Neuronal stem cell (in vitro differentiated cells): ENCODE data around the gene NOC2L.

Source experiments
- DNase-seq: peaks from one replicate; pipeline ENCODE4 v3.0.0-alpha.2; 2013; ENCODE audit warnings: low spot score
- H2AFZ ChIP-seq: one replicate; pipeline ENCODE4 v1.6.1; 2013; ENCODE audit warnings: mild to moderate bottlenecking, low read length, inconsistent platforms
- H2AK5ac ChIP-seq: 2 replicates; pipeline ENCODE4 v1.6.1; 2013; ENCODE audit warnings: low read depth, mild to moderate bottlenecking, inconsistent platforms, low read length, moderate library complexity, mixed read lengths
- H2BK120ac ChIP-seq: 2 replicates; pipeline ENCODE4 v1.6.1; 2013; ENCODE audit warnings: low read depth, mild to moderate bottlenecking, inconsistent platforms, low read length, moderate library complexity, mixed read lengths
- H2BK12ac ChIP-seq: one replicate; pipeline ENCODE4 v1.6.1; 2013; ENCODE audit warnings: low read length, inconsistent platforms
- H2BK15ac ChIP-seq: 2 replicates; pipeline ENCODE4 v1.6.1; 2013; ENCODE audit warnings: mild to moderate bottlenecking, low read length, inconsistent platforms, mixed read lengths
- H2BK5ac ChIP-seq: one replicate; pipeline ENCODE4 v1.6.1; 2013; ENCODE audit warnings: inconsistent platforms, mild to moderate bottlenecking, low read length, moderate library complexity
- H3K14ac ChIP-seq: one replicate; pipeline ENCODE4 v1.6.1; 2013; ENCODE audit warnings: low read length, inconsistent platforms
- H3K18ac ChIP-seq: 2 replicates; pipeline ENCODE4 v1.6.1; 2013; ENCODE audit warnings: low read length, inconsistent platforms
- H3K23ac ChIP-seq: 2 replicates; pipeline ENCODE4 v1.6.1; 2013; ENCODE audit warnings: low read depth, mild to moderate bottlenecking, mixed read lengths, low read length, inconsistent platforms; ENCODE audit not compliant: poor library complexity
- H3K27ac ChIP-seq: replicated peaks from 3 replicates; pipeline ENCODE4 v1.5.1; 2013; ENCODE audit warnings: low read length, inconsistent platforms
- H3K27me3 ChIP-seq, 3 experiments: 2 replicates each; pipeline ENCODE4 v1.6.1; 2013; ENCODE audit warnings: low read length in 3 of 3, mild to moderate bottlenecking in 2 of 3, inconsistent platforms in 1 of 3, low read depth in 1 of 3, mixed read lengths in 1 of 3, moderate library complexity in 1 of 3; ENCODE audit not compliant: control insufficient read depth in 3 of 3, insufficient read depth in 3 of 3
- H3K36me3 ChIP-seq, 2 donors: replicated peaks in 1 of 2; 2 replicates each; pipeline ENCODE4 v1.6.1; 2013; ENCODE audit warnings: low read length in 2 of 2; ENCODE audit not compliant: control insufficient read depth in 2 of 2, insufficient read depth in 2 of 2
- H3K4ac ChIP-seq: 2 replicates; pipeline ENCODE4 v1.6.1; 2013; ENCODE audit warnings: inconsistent platforms, mild to moderate bottlenecking, low read length, moderate library complexity
- H3K4me1 ChIP-seq, 2 donors: 1 replicate in 1 of 2; 2 replicates in 1 of 2; pipeline ENCODE4 v1.6.1; 2013; ENCODE audit warnings: low read length in 2 of 2, low read depth in 1 of 2; ENCODE audit not compliant: control insufficient read depth in 2 of 2, insufficient read depth in 1 of 2
- H3K4me2 ChIP-seq: one replicate; pipeline ENCODE4 v1.6.1; 2013; ENCODE audit warnings: mild to moderate bottlenecking, low read length, inconsistent platforms; ENCODE audit not compliant: insufficient read depth, poor library complexity, severe bottlenecking
- H3K4me3 ChIP-seq, 2 donors: 2 replicates each; pipeline ENCODE4 v1.5.1; 2013; ENCODE audit warnings: low read length in 2 of 2, mild to moderate bottlenecking in 2 of 2, inconsistent platforms in 1 of 2, moderate library complexity in 1 of 2
- H3K79me1 ChIP-seq: one replicate; pipeline ENCODE4 v1.6.1; 2013; ENCODE audit warnings: low read depth, mild to moderate bottlenecking, inconsistent platforms, low read length, moderate library complexity
- H3K9ac ChIP-seq: one replicate; pipeline ENCODE4 v1.6.1; 2013; ENCODE audit warnings: mild to moderate bottlenecking, low read depth, low read length, inconsistent platforms; ENCODE audit not compliant: poor library complexity
- H3K9me3 ChIP-seq, 2 donors: replicated peaks in 1 of 2; 2 replicates each; pipeline versions ENCODE3 to v1.6.1; 2013; ENCODE audit warnings: low read length in 2 of 2, mild to moderate bottlenecking in 2 of 2, inconsistent platforms in 1 of 2, low read depth in 1 of 2, mixed read lengths in 1 of 2, moderate library complexity in 1 of 2; ENCODE audit not compliant: control insufficient read depth in 2 of 2, insufficient read depth in 1 of 2
- H4K8ac ChIP-seq: one replicate; pipeline ENCODE4 v1.6.1; 2013; ENCODE audit warnings: low read depth, mild to moderate bottlenecking, inconsistent platforms, low read length, moderate library complexity
- H4K91ac ChIP-seq: one replicate; pipeline ENCODE4 v1.6.1; 2013; ENCODE audit warnings: low read length, low read depth, mild to moderate bottlenecking, inconsistent platforms; ENCODE audit not compliant: poor library complexity
- WGBS, 2 donors: extraction: QIAGEN DNeasy Blood & Tissue Kit; methylation state at CpG; one replicate each; pipeline ENCODE4 v1.1.7; 2013; ENCODE audit warnings: missing lambda C conversion rate in 2 of 2, mixed read lengths in 1 of 2; ENCODE audit not compliant: insufficient read length in 2 of 2, insufficient replicate concordance in 1 of 2; ENCODE audit errors: extremely low coverage in 2 of 2; 5-methylcytosine and 5-hydroxymethylcytosine counted together

The NOC2L gene

DNA sequence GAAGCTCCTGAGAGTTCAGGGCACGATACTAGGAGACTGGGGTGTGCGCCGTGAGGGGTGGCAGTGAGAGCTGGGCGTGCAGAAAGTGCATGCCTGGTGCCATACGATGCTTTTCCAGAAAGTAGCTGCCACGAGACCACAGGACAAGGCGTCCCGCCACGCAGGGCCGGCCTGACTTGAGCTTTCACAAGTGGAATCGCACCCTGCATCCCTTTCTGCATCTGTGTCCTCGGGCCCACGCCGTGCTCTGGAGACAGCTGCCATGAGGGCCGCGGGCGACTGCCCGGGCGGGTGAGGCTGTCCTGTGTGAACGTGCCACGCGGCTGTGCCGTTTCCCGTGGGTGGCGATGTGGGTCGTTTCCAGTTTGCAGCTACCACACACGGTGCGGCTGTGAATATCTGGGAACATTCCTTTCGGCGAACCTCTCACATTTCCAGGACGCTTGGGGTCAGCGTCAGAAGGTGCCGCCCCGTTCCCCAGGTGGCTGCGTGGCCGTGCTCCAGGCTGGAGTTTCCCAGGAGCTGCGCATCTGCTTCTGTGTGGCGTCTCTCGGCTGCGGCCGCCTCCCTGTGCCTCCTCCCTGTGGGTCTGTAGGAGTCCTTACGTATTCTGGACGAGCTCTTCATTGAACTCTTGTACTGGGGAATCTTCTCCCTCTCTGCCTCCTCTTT is 23.8 kb upstream of the NOC2L start:
- Histone ChIP-seq H3K9ac (no peak overlapping the region), H3K14ac (no peak overlapping the region), H3K4me2 (no peak overlapping the region), H4K91ac (no peak overlapping the region), H2AFZ (no peak overlapping the region), H3K18ac (peak overlapping the region; percentile 31), H2BK15ac (peak overlapping the region; percentile 89), H3K9me3 (no peaks in the 10 kb centered on the region), H3K27ac (no peak overlapping the region), H3K79me1 (no peaks in the 10 kb centered on the region), H4K8ac (no peak overlapping the region), H2AK5ac (peak overlapping the region; percentile 40), H3K23ac (peak overlapping the region; percentile 67), H2BK12ac (peak overlapping the region; percentile 58), H3K4me3 (no peak overlapping the region), H3K27me3 (peaks cover 0 to 51% (median 4%) of the 10 kb centered on the region in 3 experiments), H2BK5ac (peak overlapping the region; percentile 94), H3K4me1 (no peaks in the 10 kb centered on the region), H3K4ac (no peak overlapping the region), H3K36me3 (no peaks in the 10 kb centered on the region), H2BK120ac (no peak overlapping the region)
- DNase-seq = no peak
- WGBS, 2 donors = no CpG with 5 or more reads among the region's 43 CpGs

DNA sequence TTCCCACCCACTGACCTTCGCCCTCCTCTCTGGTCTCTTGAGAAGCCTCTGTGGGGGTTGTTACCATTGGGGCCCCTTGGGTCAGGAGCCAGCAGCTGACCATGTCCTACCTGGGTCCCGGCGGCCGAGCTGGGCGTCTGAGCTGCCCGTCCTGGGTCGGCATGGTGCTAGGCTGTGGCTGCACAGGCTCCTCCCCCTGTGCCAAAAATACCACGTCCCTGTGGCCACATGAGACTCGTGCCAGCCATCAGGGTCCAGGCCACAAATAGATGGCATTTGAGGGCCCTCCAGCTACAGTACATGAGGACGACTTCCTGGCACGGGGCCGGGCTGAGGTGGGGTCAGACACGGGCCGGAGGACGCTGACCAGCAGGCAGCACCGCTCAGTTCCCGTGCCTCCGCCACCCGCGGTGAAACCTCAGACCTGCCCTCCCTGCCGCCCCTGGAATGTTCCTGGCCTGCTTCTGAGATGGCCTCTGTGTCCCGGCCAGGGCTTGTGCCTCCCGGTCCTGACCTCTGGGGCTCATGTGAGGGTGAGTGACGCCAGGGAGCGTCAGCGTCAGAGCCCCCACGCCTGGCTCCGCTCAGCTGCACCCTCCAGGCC is 23.0 kb upstream of the NOC2L start, which contains the start of gene PERM1:
TSS of gene PERM1 (minus strand) at position 139 of the 604 bp plus-strand sequence. CDS start 1,064 bp downstream, outside the sequence.
- no peak within 1 kb of the TSS for H3K4me3 ChIP-seq
- H3K79me1 ChIP-seq = no peaks in the 10 kb centered on the region
- peak within 1 kb of the TSS; percentile 48 for H3K18ac ChIP-seq
- H2BK12ac ChIP-seq = peak within 1 kb of the TSS; percentile 73
- peak within 1 kb of the TSS; percentile 84 for H2AK5ac ChIP-seq
- H3K4ac ChIP-seq = no peak within 1 kb of the TSS
- no peak within 1 kb of the TSS for H4K91ac ChIP-seq
- no peak within 1 kb of the TSS for H3K14ac ChIP-seq
- H3K27me3 ChIP-seq = peaks cover 0 to 51% (median 4%) of the 10 kb centered on the region in 3 experiments
- peak within 1 kb of the TSS; percentile 89 for H2BK15ac ChIP-seq
- H3K36me3 ChIP-seq = no peaks in the 10 kb centered on the region
- H3K4me2 ChIP-seq = no peak within 1 kb of the TSS
- no peak within 1 kb of the TSS for H2AFZ ChIP-seq
- H3K9me3 ChIP-seq = no peaks in the 10 kb centered on the region
- H4K8ac ChIP-seq = no peak within 1 kb of the TSS
- peak within 1 kb of the TSS; percentile 94 for H2BK5ac ChIP-seq
- no peaks in the 10 kb centered on the region for H3K4me1 ChIP-seq
- no peak for DNase-seq
- peak within 1 kb of the TSS; percentile 83 for H3K9ac ChIP-seq
- peak within 1 kb of the TSS; percentile 67 for H3K23ac ChIP-seq
- H3K27ac ChIP-seq = no peak within 1 kb of the TSS
- no peak within 1 kb of the TSS for H2BK120ac ChIP-seq
- WGBS, 2 donors = no CpG with 5 or more reads among the region's 28 CpGs

DNA sequence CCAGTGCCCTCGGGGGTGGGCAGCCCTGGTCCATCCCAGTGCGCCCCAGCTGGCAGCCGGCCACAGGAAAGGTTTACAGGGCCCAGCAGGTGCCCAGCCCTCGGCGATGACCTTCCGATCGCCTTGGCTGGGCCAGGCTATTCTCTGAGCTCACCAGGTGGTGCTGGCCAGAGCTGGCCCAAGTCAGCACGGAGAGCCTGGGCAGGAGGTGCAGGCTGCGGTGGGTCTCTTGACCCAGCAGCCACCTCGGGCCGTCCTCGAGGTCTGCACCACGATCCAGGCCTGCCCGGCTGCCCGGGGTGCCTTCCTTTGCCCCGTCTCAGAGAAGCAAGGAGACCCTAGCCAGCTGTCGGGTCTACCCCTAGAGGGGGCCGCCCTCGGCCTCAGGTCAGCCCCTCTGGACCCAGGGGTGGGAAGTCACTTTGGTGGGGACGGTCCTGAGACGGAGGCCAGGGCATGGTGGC is 22.5 kb upstream of the NOC2L start:
- Histone ChIP-seq H3K18ac (peak overlapping the region; percentile 48), H2BK5ac (peak overlapping the region; percentile 24), H3K27me3 (peaks cover 0 to 51% (median 4%) of the 10 kb centered on the region in 3 experiments), H2AK5ac (peak overlapping the region; percentile 52), H3K23ac (peak overlapping the region; percentile 43), H3K4me1 (no peaks in the 10 kb centered on the region), H2BK120ac (no peak overlapping the region), H4K8ac (no peak overlapping the region), H2AFZ (no peak overlapping the region), H3K14ac (no peak overlapping the region), H3K4me2 (no peak overlapping the region), H2BK15ac (peak overlapping the region; percentile 37), H3K4ac (no peak overlapping the region), H3K9ac (no peak overlapping the region), H3K9me3 (no peaks in the 10 kb centered on the region), H3K79me1 (no peaks in the 10 kb centered on the region), H3K36me3 (no peaks in the 10 kb centered on the region), H4K91ac (no peak overlapping the region), H3K4me3 (no peak overlapping the region), H3K27ac (no peak overlapping the region), H2BK12ac (peak overlapping the region; percentile 58)
- DNase-seq = no peak
- no CpG with 5 or more reads among the region's 21 CpGs for WGBS, 2 donors
